NCI-H1092 (cell line): Measurements from ENCODE around the gene APBA2.
"Not testable (repeated sequence)": the region's sequence is repeated elsewhere in the genome, so short reads cannot be mapped to it uniquely, and the experiment has no call there.

ENCODE experiments used
- DNase-seq: peaks from one replicate; lab custom pipeline; 2025; lab: John Stamatoyannopoulos, UW

APBA2 gene

DNA sequence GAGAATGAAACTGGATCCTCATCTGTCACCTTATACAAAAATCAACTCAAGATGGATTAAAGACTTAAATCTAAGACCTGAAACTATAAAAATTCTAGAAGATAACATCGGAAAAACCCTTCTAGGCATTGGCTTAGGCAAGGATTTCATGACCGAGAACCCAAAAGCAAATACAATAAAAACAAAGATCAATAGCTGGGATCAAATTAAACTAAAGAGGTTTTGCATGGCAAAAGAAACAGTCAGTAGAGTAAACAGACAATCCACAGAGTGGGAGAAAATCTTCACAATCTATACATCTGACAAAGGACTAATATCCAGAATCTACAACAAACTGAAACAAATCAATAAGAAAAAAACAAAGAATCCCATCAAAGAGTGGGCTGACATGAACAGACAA is 281.3 kb downstream of the APBA2 start:
- not testable (repeated sequence) for DNase-seq
